Measurements from ENCODE around the gene MFGE8. TPM values are rescaled to one million over a fixed set of nuclear protein-coding genes. Genes with fewer than 3 reads are reported as not detected.

Gene MFGE8
- polyA plus RNA-seq, 1 donor (not counting 4 experiments of a cell fraction or from before 2014, with no cell fraction given) = 55.3 TPM

DNA sequence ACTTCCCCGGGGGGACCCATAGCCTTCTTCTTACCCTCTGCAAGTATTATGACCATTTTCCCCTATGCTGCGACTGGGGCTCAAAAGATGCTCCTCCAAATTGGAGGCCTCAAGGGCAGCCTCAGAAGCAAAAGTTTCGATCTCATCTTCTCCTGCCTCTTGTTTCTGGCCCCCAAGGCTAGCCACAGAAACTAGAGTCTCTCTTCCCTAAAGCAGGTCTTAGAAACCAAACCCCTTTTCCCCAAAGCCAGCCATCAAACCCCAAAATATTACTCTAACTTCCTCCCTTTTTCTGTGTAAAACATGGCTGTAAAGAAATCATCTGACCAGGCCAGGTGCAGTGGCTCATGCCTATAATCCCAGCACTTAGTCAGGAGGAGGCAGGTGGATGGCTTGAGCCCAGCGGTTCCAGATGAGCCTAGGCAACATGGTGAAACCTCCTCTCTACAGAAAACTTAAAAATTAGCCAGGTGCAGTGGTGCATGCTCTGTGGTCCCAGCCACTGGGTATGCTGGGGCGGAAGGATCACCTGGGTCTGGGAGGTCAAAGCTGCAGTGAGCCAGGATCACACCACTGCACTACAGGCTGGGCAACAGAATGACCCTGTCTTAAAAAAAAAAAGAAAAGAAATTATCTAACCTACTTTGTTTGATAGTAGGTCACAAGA, 36.7 kb upstream of the MFGE8 start:
- no peak for TF ChIP-seq EZH2 (IDR thresholded peaks at IDR 0.05; ENCODE audit: low read length)
- TF ChIP-seq, protein P1, sequence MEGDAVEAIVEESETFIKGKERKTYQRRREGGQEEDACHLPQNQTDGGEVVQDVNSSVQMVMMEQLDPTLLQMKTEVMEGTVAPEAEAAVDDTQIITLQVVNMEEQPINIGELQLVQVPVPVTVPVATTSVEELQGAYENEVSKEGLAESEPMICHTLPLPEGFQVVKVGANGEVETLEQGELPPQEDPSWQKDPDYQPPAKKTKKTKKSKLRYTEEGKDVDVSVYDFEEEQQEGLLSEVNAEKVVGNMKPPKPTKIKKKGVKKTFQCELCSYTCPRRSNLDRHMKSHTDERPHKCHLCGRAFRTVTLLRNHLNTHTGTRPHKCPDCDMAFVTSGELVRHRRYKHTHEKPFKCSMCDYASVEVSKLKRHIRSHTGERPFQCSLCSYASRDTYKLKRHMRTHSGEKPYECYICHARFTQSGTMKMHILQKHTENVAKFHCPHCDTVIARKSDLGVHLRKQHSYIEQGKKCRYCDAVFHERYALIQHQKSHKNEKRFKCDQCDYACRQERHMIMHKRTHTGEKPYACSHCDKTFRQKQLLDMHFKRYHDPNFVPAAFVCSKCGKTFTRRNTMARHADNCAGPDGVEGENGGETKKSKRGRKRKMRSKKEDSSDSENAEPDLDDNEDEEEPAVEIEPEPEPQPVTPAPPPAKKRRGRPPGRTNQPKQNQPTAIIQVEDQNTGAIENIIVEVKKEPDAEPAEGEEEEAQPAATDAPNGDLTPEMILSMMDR (optimal IDR thresholded peaks at IDR 0.05 in 1 of 3, IDR thresholded peaks at IDR 0.05 in 1 of 3, conservative IDR thresholded peaks at IDR 0.05 in 1 of 3; ENCODE audit: extremely low read depth in 1 of 3, insufficient read depth in 2 of 3, low read length in 3 of 3) = no peak
- no peak for DNase-seq (ENCODE audit: low read depth, low spot score)
- no peak for FAIRE-seq
- Histone ChIP-seq H3K4me3 (ENCODE audit: control insufficient read depth in 2 of 3, extremely low read depth in 1 of 3, insufficient read depth in 2 of 3, low read depth in 1 of 3, low read length in 3 of 3) (no peak overlapping the region), H3K4me2 (ENCODE audit: control insufficient read depth, extremely low read depth, insufficient read depth, low read depth, low read length) (no peak overlapping the region), H4K20me1 (ENCODE audit: control insufficient read depth, extremely low read depth, insufficient read depth, low read length) (no peaks in the 10 kb centered on the region), H3K9me3 (ENCODE audit: control insufficient read depth, low read depth, low read length) (no peaks in the 10 kb centered on the region), H3K27ac (ENCODE audit: control insufficient read depth, insufficient read depth, low read length) (no peak overlapping the region), H3K4me1 (ENCODE audit: control insufficient read depth, extremely low read depth, insufficient read depth, low read length) (no peaks in the 10 kb centered on the region), H3K36me3 (ENCODE audit: control insufficient read depth in 2 of 2, extremely low read depth in 1 of 2, insufficient read depth in 2 of 2, low read length in 2 of 2) (no peaks in the 10 kb centered on the region), H3K9me1 (ENCODE audit: control insufficient read depth, extremely low read depth, insufficient read depth, low read length) (no peaks in the 10 kb centered on the region), H3K9ac (ENCODE audit: control insufficient read depth, extremely low read depth, insufficient read depth, low read length) (no peak overlapping the region), H3K27me3 (ENCODE audit: control insufficient read depth, extremely low read depth, insufficient read depth, low read length) (peaks cover 3% of the 10 kb centered on the region), H2AFZ (ENCODE audit: control insufficient read depth, low read length) (no peak overlapping the region), H3K79me2 (ENCODE audit: control insufficient read depth, insufficient read depth, low read length) (no peaks in the 10 kb centered on the region)
- dilution Hi-C loops (cut with MboI; ENCODE audit: extremely low pct_ligation_motif_present, low sequenced_read_pairs) = no loop called here

DNA sequence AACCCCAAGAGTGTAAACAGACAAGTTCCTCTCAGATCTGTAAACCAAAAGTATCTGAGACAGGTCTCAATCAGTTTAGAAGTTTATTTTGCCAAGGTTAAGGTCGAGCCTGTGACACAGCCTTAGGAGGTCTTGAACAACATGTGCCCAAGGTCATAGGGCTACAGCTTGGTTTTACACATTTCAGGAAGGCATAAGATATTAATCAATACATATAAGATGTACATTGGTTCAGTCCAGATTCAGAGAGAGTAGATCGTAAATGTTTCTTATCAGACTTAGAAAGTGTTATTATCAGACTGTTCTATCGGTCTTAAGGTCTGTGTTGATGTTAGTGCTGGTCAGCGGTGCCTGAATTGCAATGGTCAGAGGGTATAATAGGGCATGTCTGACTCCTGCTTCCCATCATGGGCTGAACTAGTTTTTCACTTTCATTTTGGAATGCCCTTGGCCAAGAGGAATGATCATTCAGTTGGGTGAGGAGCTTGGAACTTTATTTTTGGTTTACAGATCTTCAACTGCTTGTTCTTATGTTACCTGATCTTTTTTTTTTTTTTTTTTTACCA, 27.0 kb upstream of the MFGE8 start:
- FAIRE-seq (no peak), DNase-seq (ENCODE audit: low read depth, low spot score) (no peak)
- Histone ChIP-seq H3K27ac (ENCODE audit: control insufficient read depth, insufficient read depth, low read length) (no peak overlapping the region), H3K4me3 (ENCODE audit: control insufficient read depth in 2 of 3, extremely low read depth in 1 of 3, insufficient read depth in 2 of 3, low read depth in 1 of 3, low read length in 3 of 3) (no peak overlapping the region), H3K9ac (ENCODE audit: control insufficient read depth, extremely low read depth, insufficient read depth, low read length) (no peak overlapping the region), H3K4me1 (ENCODE audit: control insufficient read depth, extremely low read depth, insufficient read depth, low read length) (no peaks in the 10 kb centered on the region), H3K79me2 (ENCODE audit: control insufficient read depth, insufficient read depth, low read length) (no peaks in the 10 kb centered on the region), H3K9me3 (ENCODE audit: control insufficient read depth, low read depth, low read length) (no peaks in the 10 kb centered on the region), H3K4me2 (ENCODE audit: control insufficient read depth, extremely low read depth, insufficient read depth, low read depth, low read length) (no peak overlapping the region), H3K9me1 (ENCODE audit: control insufficient read depth, extremely low read depth, insufficient read depth, low read length) (no peaks in the 10 kb centered on the region), H3K36me3 (ENCODE audit: control insufficient read depth in 2 of 2, extremely low read depth in 1 of 2, insufficient read depth in 2 of 2, low read length in 2 of 2) (no peaks in the 10 kb centered on the region), H4K20me1 (ENCODE audit: control insufficient read depth, extremely low read depth, insufficient read depth, low read length) (no peaks in the 10 kb centered on the region), H2AFZ (ENCODE audit: control insufficient read depth, low read length) (no peak overlapping the region), H3K27me3 (ENCODE audit: control insufficient read depth, extremely low read depth, insufficient read depth, low read length) (no peaks in the 10 kb centered on the region)
- TF ChIP-seq EZH2 (IDR thresholded peaks at IDR 0.05; ENCODE audit: low read length) = no peak
- TF ChIP-seq, protein P1 (optimal IDR thresholded peaks at IDR 0.05 in 1 of 3, IDR thresholded peaks at IDR 0.05 in 1 of 3, conservative IDR thresholded peaks at IDR 0.05 in 1 of 3; ENCODE audit: extremely low read depth in 1 of 3, insufficient read depth in 2 of 3, low read length in 3 of 3) = no peak
- dilution Hi-C loops (cut with MboI; ENCODE audit: extremely low pct_ligation_motif_present, low sequenced_read_pairs) = no loop called here
